Heart left ventricle (tissue), 16 donors: ENCODE results near the gene HSH2D. TPM values are rescaled to one million over a fixed set of nuclear protein-coding genes. Genes with fewer than 3 reads are reported as not detected.

Experiments
- ATAC-seq, 4 donors: fragments of 200-7000 bp; cut with Tn5 transposase; one replicate each; pipeline ENCODE4 v1.9.1; 2020 to 2022; ENCODE audit warnings: moderate library complexity in 4 of 4, mild to moderate bottlenecking in 3 of 4, moderate number of reproducible peaks in 1 of 4
- DNase-seq, 5 donors: peaks; one replicate each; pipeline ENCODE4 v3.0.0-alpha.2; 2020
- H3K27ac ChIP-seq, 12 donors: fragments of 200-600 bp; sonication (generic) in 4 of 12; one replicate each; pipeline versions ENCODE4 v1.5.0 to v1.8.0; 2016 to 2022; ENCODE audit warnings: mild to moderate bottlenecking in 2 of 12
- H3K27me3 ChIP-seq, 9 donors: fragments of 200-600 bp; sonication (generic) in 2 of 9; one replicate each; pipeline versions ENCODE4 v1.5.1 to v1.8.0; 2016 to 2022; ENCODE audit warnings: mild to moderate bottlenecking in 3 of 9
- H3K36me3 ChIP-seq, 9 donors: fragments of 200-600 bp; sonication (generic) in 2 of 9; one replicate each; pipeline versions ENCODE4 v1.5.0 to v1.8.0; 2018 to 2022; ENCODE audit warnings: mild to moderate bottlenecking in 2 of 9
- H3K4me1 ChIP-seq, 12 donors: fragments of 200-600 bp; sonication (generic) in 4 of 12; one replicate each; pipeline versions ENCODE4 v1.5.0 to v1.8.0; 2016 to 2022; ENCODE audit warnings: mild to moderate bottlenecking in 3 of 12
- H3K4me3 ChIP-seq, 12 donors: fragments of 200-600 bp; sonication (generic) in 4 of 12; one replicate each; pipeline versions ENCODE4 v1.5.0 to v1.8.0; 2017 to 2022; ENCODE audit warnings: mild to moderate bottlenecking in 9 of 12, moderate library complexity in 4 of 12
- H3K9me3 ChIP-seq, 12 donors: fragments of 200-600 bp; sonication (generic) in 4 of 12; one replicate each; pipeline versions ENCODE4 v1.5.0 to v1.8.0; 2016 to 2022; ENCODE audit warnings: mild to moderate bottlenecking in 1 of 12
- POLR2A ChIP-seq, 2 donors: fragments of 450-650 bp; IDR thresholded peaks; one replicate each; pipeline ENCODE4 v1.6.1; 2017; ENCODE audit warnings: antibody characterized with exemption in 2 of 2, mild to moderate bottlenecking in 2 of 2, moderate library complexity in 2 of 2
- WGBS, 4 donors: extraction: QIAGEN DNeasy Blood & Tissue Kit in 2 of 4; methylation state at CpG; one replicate each; pipeline versions ENCODE4 v1.1.5 to v1.1.7; 2013 to 2018; 5-methylcytosine and 5-hydroxymethylcytosine counted together
- intact Hi-C, 10 donors: fragments of 100-400 bp; cut with DNase I; formaldehyde crosslinking; loops; one replicate each; pipeline versions ENCODE4 v1.11.1 to v1.14.2; 2022
- polyA plus RNA-seq, 2 donors: library from polyadenylated mRNA; stranded (reverse); fragments of 200-250 nt; gene quantifications; one replicate each; pipeline ENCODE4 v1.2.3, GENCODE V29; 2013
- total RNA-seq, 9 donors: library from RNA; depleted of rRNA in 2 of 9; stranded (reverse); fragments of >200 nt in 2 of 9; fragmentation: NEBNext Ultra II Directional in 3 of 9; extraction: Animal tissue kit (Norgen Biotek cat#: 25700) in 3 of 9; gene quantifications; one replicate each; pipeline versions ENCODE4 v1.1.0 to v1.2.4, GENCODE V29; 2016 to 2023
- TF ChIP-seq, protein P1 (sequence below), 12 donors: fragments of 200-600 bp; sonication (generic) in 4 of 12; IDR thresholded peaks; one replicate each; pipeline versions ENCODE4 v1.5.0 to v1.8.0; 2018 to 2022; ENCODE audit warnings: antibody characterized with exemption in 12 of 12, mild to moderate bottlenecking in 5 of 12
- donor health status: ischemic (EF 13 %, LVEDD 7.1; RV severe dilation, severe dysfunction).
- donor health status: healthy with polysubstance abuse.
- donor health status: DM: no; HTN: yes; CAD: no.
- donor health status: DM: no; HTN: no; CAD: no.
- donor health status: ischemic (EF 25% LVEDD 6.9; RV normal size, moderate dysfunction).
- donor health status: ischemic (EF 25% LVEDD 5.7; RV mildly dilated, moderate dysfunction).
- donor health status: healthy.
- donor health status: DM: yes; HTN: yes; CAD: no.
- donor health status: ischemic (EF 35%, LVEDD 5.7; RV mildly dilated, moderate dysfunction).
- donor health status: nonischemic (EF 11% LVEDD 7.7; RV severe dilation, severe dysfunction).
- donor health status: DM: yes; HTN: yes; CAD: no.
- donor health status: PGD.
- donor health status: ischemic (EF 29% LVEDD 5.4; RV normal size, mild dysfunction).
- donor health status: nonischemic (EF 23%, LVEDD 6.1; RV moderate dilation, normal function).

Gene HSH2D
- total and polyA plus RNA-seq, 11 donors, result 0.12 to 1.8 (median 0.30) TPM; not detected in 4

DNA sequence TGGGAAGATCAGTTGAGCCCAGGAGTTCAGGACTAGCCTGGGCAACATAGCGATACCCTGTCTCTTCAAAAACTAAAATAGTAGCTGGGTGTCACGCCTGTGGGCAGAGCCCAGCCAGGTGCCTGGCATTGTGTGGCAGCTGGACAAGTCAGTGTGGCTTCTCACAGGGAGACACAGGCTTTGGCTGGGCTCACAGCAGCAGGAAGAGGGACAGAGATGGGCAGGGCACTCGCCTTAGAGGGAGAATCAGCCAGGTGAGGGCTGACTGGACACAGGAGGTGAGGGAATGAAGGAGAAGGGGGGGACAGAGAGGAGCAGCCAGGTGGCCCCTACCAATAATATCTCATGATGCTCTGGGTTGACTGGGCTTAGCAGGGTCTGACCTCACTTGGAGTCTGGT, 45.0 kb downstream of the HSH2D start:
- WGBS, 4 donors, result 85 to 95% (median 89%) methylated on average over 3 of the region's 3 CpGs
- H3K4me3 ChIP-seq, result no peak overlapping the region
- DNase-seq (peak in 1 of 5 donors; percentile 28), ATAC-seq (no peak)
- H3K4me1 ChIP-seq, result peaks cover 4 to 40% (median 16%) of the 10 kb centered on the region in 12 donors
- TF ChIP-seq, protein P1, sequence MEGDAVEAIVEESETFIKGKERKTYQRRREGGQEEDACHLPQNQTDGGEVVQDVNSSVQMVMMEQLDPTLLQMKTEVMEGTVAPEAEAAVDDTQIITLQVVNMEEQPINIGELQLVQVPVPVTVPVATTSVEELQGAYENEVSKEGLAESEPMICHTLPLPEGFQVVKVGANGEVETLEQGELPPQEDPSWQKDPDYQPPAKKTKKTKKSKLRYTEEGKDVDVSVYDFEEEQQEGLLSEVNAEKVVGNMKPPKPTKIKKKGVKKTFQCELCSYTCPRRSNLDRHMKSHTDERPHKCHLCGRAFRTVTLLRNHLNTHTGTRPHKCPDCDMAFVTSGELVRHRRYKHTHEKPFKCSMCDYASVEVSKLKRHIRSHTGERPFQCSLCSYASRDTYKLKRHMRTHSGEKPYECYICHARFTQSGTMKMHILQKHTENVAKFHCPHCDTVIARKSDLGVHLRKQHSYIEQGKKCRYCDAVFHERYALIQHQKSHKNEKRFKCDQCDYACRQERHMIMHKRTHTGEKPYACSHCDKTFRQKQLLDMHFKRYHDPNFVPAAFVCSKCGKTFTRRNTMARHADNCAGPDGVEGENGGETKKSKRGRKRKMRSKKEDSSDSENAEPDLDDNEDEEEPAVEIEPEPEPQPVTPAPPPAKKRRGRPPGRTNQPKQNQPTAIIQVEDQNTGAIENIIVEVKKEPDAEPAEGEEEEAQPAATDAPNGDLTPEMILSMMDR (IDR thresholded peaks at IDR 0.05), result no peak
- no peak for TF ChIP-seq POLR2A (IDR thresholded peaks at IDR 0.05)
- intact Hi-C loops, result loop anchor here in 2 of 10 donors (5.0 kb wide), 1 partner anchor 76 kb away; the partner anchor contains the start of gene RAB8A (in 2 of the 2)
- no peaks in the 10 kb centered on the region for H3K9me3 ChIP-seq
- no peaks in the 10 kb centered on the region for H3K27me3 ChIP-seq
- peaks cover 0 to 70% (median 56%) of the 10 kb centered on the region in 9 donors for H3K36me3 ChIP-seq
- no peak overlapping the region for H3K27ac ChIP-seq

DNA sequence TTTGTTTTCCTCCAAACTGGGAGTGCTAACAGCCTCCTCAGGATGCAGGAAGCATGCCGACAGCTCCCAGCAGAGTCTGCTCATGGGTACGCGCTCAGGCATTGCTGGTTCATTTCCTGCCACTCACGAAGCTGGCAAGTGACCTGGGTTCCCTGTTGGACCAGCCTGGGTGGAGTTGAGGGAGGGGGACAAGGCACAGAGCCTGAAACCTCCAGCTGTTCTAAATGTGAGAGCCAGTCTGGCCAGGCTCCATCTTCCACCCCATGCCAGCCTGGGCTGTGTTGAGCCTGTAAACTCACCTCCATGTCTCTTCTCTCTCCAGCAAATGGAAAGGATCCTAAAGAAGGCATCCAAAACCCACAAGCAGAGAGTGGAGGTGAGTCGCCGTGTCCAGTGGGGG, 46.7 kb downstream of the HSH2D start:
- intact Hi-C loops, result loop anchor here in 1 of 10 donors (10.0 kb wide), 1 partner anchor 985 kb away; the partner anchor contains the start of gene NOTCH3
- Histone ChIP-seq H3K9me3 (no peaks in the 10 kb centered on the region), H3K4me1 (peaks cover 4 to 34% (median 13%) of the 10 kb centered on the region in 12 donors), H3K36me3 (peaks cover 0 to 71% (median 56%) of the 10 kb centered on the region in 9 donors), H3K27me3 (no peaks in the 10 kb centered on the region), H3K27ac (no peak overlapping the region), H3K4me3 (no peak overlapping the region)
- no peak for TF ChIP-seq POLR2A (IDR thresholded peaks at IDR 0.05)
- TF ChIP-seq, protein P1 (IDR thresholded peaks at IDR 0.05), result no peak
- ATAC-seq, result peak in 2 of 4 donors; percentile 14 to 40
- 49 to 71% (median 58%) methylated on average over 6 of the region's 6 CpGs for WGBS, 4 donors
- DNase-seq, result peak in 2 of 5 donors; percentile 27 to 47

DNA sequence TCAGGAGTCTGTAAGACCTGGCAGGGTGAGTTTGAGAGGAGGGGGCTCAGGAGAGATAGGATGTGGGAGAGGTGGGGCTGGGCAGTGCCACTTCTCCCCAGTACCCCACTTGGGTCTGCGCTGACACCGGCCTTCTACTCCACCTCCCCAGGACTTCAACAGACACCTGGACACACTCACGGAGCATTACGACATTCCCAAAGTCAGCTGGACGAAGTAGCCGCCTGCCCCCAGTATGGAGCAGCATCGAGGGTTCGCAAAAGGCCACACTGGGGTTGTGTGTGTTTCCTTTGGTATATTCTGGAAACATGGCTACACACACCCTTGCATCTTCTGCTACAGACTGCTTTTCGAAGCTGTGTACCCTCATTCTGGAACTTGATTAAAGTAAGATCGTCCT, 47.3 kb downstream of the HSH2D start:
- Histone ChIP-seq H3K36me3 (peaks cover 0 to 71% (median 56%) of the 10 kb centered on the region in 9 donors), H3K27me3 (no peaks in the 10 kb centered on the region), H3K4me3 (no peak overlapping the region), H3K27ac (no peak overlapping the region), H3K4me1 (peaks cover 4 to 34% (median 12%) of the 10 kb centered on the region in 12 donors), H3K9me3 (no peaks in the 10 kb centered on the region)
- WGBS, 4 donors, result 82 to 88% (median 85%) methylated on average over 10 of the region's 10 CpGs
- ATAC-seq, result no peak
- peak in 1 of 5 donors; percentile 24 for DNase-seq
- intact Hi-C loops, result loop anchor here in 1 of 10 donors (10.0 kb wide), 1 partner anchor 986 kb away; the partner anchor contains the start of gene NOTCH3
- TF ChIP-seq, protein P1 (IDR thresholded peaks at IDR 0.05), result no peak
- no peak for TF ChIP-seq POLR2A (IDR thresholded peaks at IDR 0.05)

DNA sequence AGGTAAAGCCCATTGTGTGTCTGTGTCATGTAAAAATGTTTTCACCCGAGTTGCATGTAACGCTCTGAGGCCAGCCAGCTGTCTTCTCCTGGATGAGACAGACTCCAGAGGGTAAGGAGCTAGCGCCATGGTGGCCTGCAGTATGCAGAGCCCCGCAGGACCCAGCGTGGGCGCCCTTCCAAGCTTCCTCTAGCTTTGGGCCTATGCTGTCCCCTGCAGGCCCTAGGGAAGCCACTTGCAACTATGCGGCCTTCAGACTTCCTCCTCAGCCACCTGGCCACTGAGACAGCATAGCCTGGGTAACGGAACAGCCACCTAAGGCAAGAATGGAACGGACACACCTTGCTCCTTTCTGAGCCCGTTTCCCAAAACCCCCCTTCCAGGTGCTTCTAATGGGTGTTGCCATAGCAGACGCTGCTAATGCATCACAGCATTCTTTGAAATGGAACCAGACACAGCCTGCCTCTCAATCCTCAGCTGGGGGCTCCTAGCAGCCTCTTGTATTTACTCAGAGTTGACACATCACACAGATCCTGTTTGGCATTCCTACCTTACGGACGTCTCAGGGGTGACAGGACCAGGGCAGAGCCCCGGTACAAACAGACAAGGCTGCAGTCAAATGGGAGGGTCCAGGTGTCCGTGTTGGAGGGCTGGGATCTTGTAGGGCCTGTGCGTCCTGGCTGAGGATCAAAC, 47.9 kb downstream of the HSH2D start:
- intact Hi-C loops, result loop anchor here in 1 of 10 donors (10.0 kb wide), 1 partner anchor 987 kb away; the partner anchor contains the start of gene NOTCH3
- peaks cover 0 to 71% (median 56%) of the 10 kb centered on the region in 9 donors for H3K36me3 ChIP-seq
- 71 to 75% (median 72%) methylated on average over 16 of the region's 16 CpGs for WGBS, 4 donors
- no peak for TF ChIP-seq POLR2A (IDR thresholded peaks at IDR 0.05)
- TF ChIP-seq, protein P1 (IDR thresholded peaks at IDR 0.05), result no peak
- no peak for ATAC-seq
- peaks cover 0 to 27% (median 6%) of the 10 kb centered on the region in 12 donors for H3K4me1 ChIP-seq
- no peak overlapping the region for H3K27ac ChIP-seq
- H3K4me3 ChIP-seq, result no peak overlapping the region
- no peaks in the 10 kb centered on the region for H3K9me3 ChIP-seq
- DNase-seq, result peak in 1 of 5 donors; percentile 54
- no peaks in the 10 kb centered on the region for H3K27me3 ChIP-seq
